NOMO-1 treated with dmso at 0.1 percent for 144 hours (cell line): ENCODE measurements around the gene ATP5MG.

Source experiments
- DNase-seq: peaks from one replicate; lab custom pipeline; 2025; ENCODE audit not compliant: unreplicated experiment; lab: John Stamatoyannopoulos, UW

The ATP5MG gene

GRCh38 chr11:118441770-118442275, 40.4 kb downstream of the ATP5MG start:
- no peak for DNase-seq

GRCh38 chr11:118442301-118442700, 40.9 kb downstream of the ATP5MG start:
- DNase-seq = no peak

GRCh38 chr11:118442908-118443589, 41.6 kb downstream of the ATP5MG start:
- DNase-seq = no peak

GRCh38 chr11:118443590-118444218, 42.3 kb downstream of the ATP5MG start:
- DNase-seq = no peak

- no peak for DNase-seq
Observed at GRCh38 chr11:118447423-118447822, 46.0 kb downstream of the ATP5MG start.

- DNase-seq = no peak
Observed at GRCh38 chr11:118448294-118448693, 46.9 kb downstream of the ATP5MG start.

GRCh38 chr11:118449316-118449918, 48.0 kb downstream of the ATP5MG start:
- DNase-seq = no peak

- no peak for DNase-seq
Observed at GRCh38 chr11:118450451-118450850, 49.0 kb downstream of the ATP5MG start.
